HepG2 (cell line): Measurements from ENCODE around the gene CENATAC. TPM values are rescaled to one million over a fixed set of nuclear protein-coding genes. Genes with fewer than 3 reads are reported as not detected.

Source experiments
- AHR ChIP-seq: IDR thresholded peaks from 2 replicates; pipeline ENCODE4 v1.6.1; 2018; ENCODE audit warnings: missing genetic modification reagents, missing compliant biosample characterization
- BRCA1 ChIP-seq: sonication (generic); formaldehyde crosslinking; IDR thresholded peaks from 2 replicates; pipeline ENCODE4 v1.4.0; 2020; ENCODE audit warnings: missing genetic modification reagents
- CBX2 ChIP-seq, 2 experiments: fragments of 200-600 bp in 1 of 2; sonication (generic); formaldehyde crosslinking in 1 of 2; IDR thresholded peaks; 2 replicates each; pipeline versions ENCODE4 v1.7.0 to v1.8.1; 2018 to 2022; ENCODE audit warnings: low read depth in 2 of 2, low read length in 1 of 2, mild to moderate bottlenecking in 1 of 2, missing genetic modification reagents in 1 of 2
- FOXJ3 ChIP-seq: sonication (generic); formaldehyde crosslinking; IDR thresholded peaks from 2 replicates; pipeline ENCODE4 v1.4.0; 2020; ENCODE audit warnings: missing genetic modification reagents, mild to moderate bottlenecking, borderline replicate concordance
- HDAC6 ChIP-seq: fragments of 200-600 bp; sonication (generic); IDR thresholded peaks from 2 replicates; pipeline ENCODE4 v1.7.0; 2017; ENCODE audit warnings: mild to moderate bottlenecking, antibody characterized with exemption, low read length, low read depth
- MEIS2 ChIP-seq: sonication (generic); formaldehyde crosslinking; IDR thresholded peaks from 2 replicates; pipeline ENCODE4 v1.9.0; 2021; ENCODE audit warnings: mild to moderate bottlenecking, missing genetic modification reagents
- NFKBIZ ChIP-seq: IDR thresholded peaks from 2 replicates; pipeline ENCODE4 v1.6.1; 2018; ENCODE audit warnings: missing genetic modification reagents, missing compliant biosample characterization
- NR2F1 ChIP-seq, 2 experiments: fragments of 450-650 bp in 1 of 2; formaldehyde crosslinking in 1 of 2; IDR thresholded peaks; 2 replicates each; pipeline versions ENCODE4 v1.5.0 to v1.6.1; 2016 to 2020; ENCODE audit warnings: mild to moderate bottlenecking in 1 of 2, missing compliant biosample characterization in 1 of 2, missing genetic modification reagents in 1 of 2, moderate library complexity in 1 of 2
- RCOR2 ChIP-seq: IDR thresholded peaks from 2 replicates; pipeline ENCODE4 v1.6.1; 2016; ENCODE audit warnings: missing biosample characterization, missing genetic modification reagents
- SKIL ChIP-seq: sonication (generic); formaldehyde crosslinking; IDR thresholded peaks from 2 replicates; pipeline ENCODE4 v1.8.0; 2022; ENCODE audit warnings: missing genetic modification reagents, mild to moderate bottlenecking, moderate library complexity, borderline replicate concordance
- SNAI1 ChIP-seq: sonication (generic); formaldehyde crosslinking; IDR thresholded peaks from 2 replicates; pipeline ENCODE4 v1.5.0; 2020; ENCODE audit warnings: mild to moderate bottlenecking, missing genetic modification reagents, borderline replicate concordance
- SOX5 ChIP-seq: IDR thresholded peaks from 2 replicates; pipeline ENCODE4 v1.6.1; 2016; ENCODE audit warnings: borderline replicate concordance
- SUZ12 ChIP-seq: fragments of 150-350 bp; IDR thresholded peaks from 2 replicates; pipeline ENCODE4 v1.6.1; 2014; ENCODE audit warnings: low read depth, low read length
- ZBTB42 ChIP-seq: sonication (generic); formaldehyde crosslinking; IDR thresholded peaks from 2 replicates; pipeline ENCODE4 v1.5.0; 2020; ENCODE audit warnings: mild to moderate bottlenecking, missing genetic modification reagents
- ZBTB43 ChIP-seq: sonication (generic); formaldehyde crosslinking; conservative IDR thresholded peaks from 2 replicates; pipeline ENCODE4 v1.4.0; 2020; ENCODE audit warnings: missing genetic modification reagents
- ZBTB8A ChIP-seq: sonication (generic); formaldehyde crosslinking; IDR thresholded peaks from 2 replicates; pipeline ENCODE4 v1.4.0; 2020; ENCODE audit warnings: mild to moderate bottlenecking, low read depth, missing genetic modification reagents, borderline replicate concordance
- ZFP36L1 ChIP-seq: sonication (generic); formaldehyde crosslinking; IDR thresholded peaks from 2 replicates; pipeline ENCODE4 v1.8.0; 2022; ENCODE audit warnings: mild to moderate bottlenecking, missing genetic modification reagents, moderate library complexity
- ZKSCAN1 ChIP-seq: fragments of 150-350 bp; IDR thresholded peaks from 2 replicates; pipeline ENCODE4 v1.6.1; 2014; ENCODE audit warnings: low read length
- ZNF18 ChIP-seq: sonication (generic); formaldehyde crosslinking; IDR thresholded peaks from 2 replicates; pipeline ENCODE4 v1.8.0; 2022; ENCODE audit warnings: mild to moderate bottlenecking, missing genetic modification reagents; ENCODE audit not compliant: insufficient replicate concordance
- ZNF280B ChIP-seq: sonication (generic); formaldehyde crosslinking; IDR thresholded peaks from 2 replicates; pipeline ENCODE4 v1.5.0; 2020; ENCODE audit warnings: missing genetic modification reagents, mild to moderate bottlenecking, borderline replicate concordance
- ZNF354B ChIP-seq: sonication (generic); formaldehyde crosslinking; IDR thresholded peaks from 2 replicates; pipeline ENCODE4 v1.8.0; 2022; ENCODE audit warnings: mild to moderate bottlenecking, missing genetic modification reagents
- ZNF768 ChIP-seq: sonication (generic); formaldehyde crosslinking; IDR thresholded peaks from 2 replicates; pipeline ENCODE4 v1.4.0; 2020; ENCODE audit warnings: missing genetic modification reagents
- polyA plus RNA-seq, 8 experiments: library from polyadenylated mRNA; depleted of rRNA in 3 of 8; stranded (reverse) in 7 of 8; unstranded in 1 of 8; fragments of >200 nt; fragmentation: Illumina TruSeq in 4 of 8; extraction: Trizol in 4 of 8; gene quantifications; 2 replicates each; pipeline versions ENCODE4 v1.2.1 to v1.2.3, GENCODE V29; 2011 to 2016; ENCODE audit warnings: low read depth in 4 of 8, missing spikeins in 1 of 8, mixed read lengths in 1 of 8; ENCODE audit not compliant: insufficient read depth in 1 of 8
- total RNA-seq, 5 experiments: library from RNA; depleted of rRNA; stranded (reverse); fragments of >200 nt; fragmentation: Illumina TruSeq; extraction: Trizol; gene quantifications; 2 replicates each; pipeline ENCODE4 v1.2.3, GENCODE V29; 2016; ENCODE audit warnings: low read depth in 1 of 5

Gene CENATAC
- total and polyA plus RNA-seq, 2 of the 13 experiments (the other 11 are each of a cell fraction or from before 2014, with no cell fraction given): 21.7 to 25.0 TPM

GRCh38 chr11:118997627-118998387, at the start of gene CENATAC (continued):
- peak; percentile 86 for TF ChIP-seq ZNF18 (CRISPR knock-in tag)
- TF ChIP-seq CBX2 (IDR thresholded peaks at IDR 0.05; ENCODE audit: low read depth, low read length): no peak
- TF ChIP-seq CBX2 (CRISPR knock-in tag; IDR thresholded peaks at IDR 0.05; ENCODE audit: low read depth): no peak
- peak; percentile 62; the same call in 1 of the 2 replicates for TF ChIP-seq ZBTB42 (CRISPR knock-in tag)
- TF ChIP-seq ZKSCAN1: no peak
- TF ChIP-seq SUZ12: no peak
- TF ChIP-seq RCOR2: 0 out of 2 replicates have a peak, but pooled peaks have one; percentile 7
- peak; percentile 93 to 94 for TF ChIP-seq NR2F1 (CRISPR knock-in tag; IDR thresholded peaks at IDR 0.05)
- TF ChIP-seq ZFP36L1: peak; percentile 60
- TF ChIP-seq ZBTB8A (CRISPR knock-in tag): no peak
- 0 out of 2 replicates have a peak, but pooled peaks have one; percentile 26 for TF ChIP-seq SKIL (CRISPR knock-in tag)
- 0 out of 2 replicates have a peak, but pooled peaks have one; percentile 43 for TF ChIP-seq ZBTB43 (CRISPR knock-in tag)
- no peak; the same call in none of the 2 replicates for TF ChIP-seq SOX5 (CRISPR knock-in tag)
- no peak for TF ChIP-seq MEIS2
- no peak for TF ChIP-seq ZNF354B (CRISPR knock-in tag)
- no peak for TF ChIP-seq SNAI1 (CRISPR knock-in tag)
- TF ChIP-seq NFKBIZ: no peak; the same call in 1 of the 2 replicates
- TF ChIP-seq HDAC6: no peak
- peak; percentile 12; the same call in 1 of the 2 replicates for TF ChIP-seq FOXJ3
- no peak for TF ChIP-seq BRCA1
- TF ChIP-seq ZNF768 (CRISPR knock-in tag): 0 out of 2 replicates have a peak, but pooled peaks have one; percentile 13
- TF ChIP-seq AHR (CRISPR knock-in tag): peak; percentile 44; the same call in 1 of the 2 replicates
- peak; percentile 37; the same call in 1 of the 2 replicates for TF ChIP-seq ZNF280B
